Gastroesophageal sphincter (tissue), 4 donors: ENCODE data around the gene TMEM266. TPM values are rescaled to one million over a fixed set of nuclear protein-coding genes. Genes with fewer than 3 reads are reported as not detected.

Experiments used
- ATAC-seq: fragments of 150-250 bp; one replicate; pipeline ENCODE4 v1.9.1; 2016; ENCODE audit warnings: mild to moderate bottlenecking, moderate library complexity
- H3K27ac ChIP-seq, 4 donors: fragments of 200-600 bp; sonication (generic) in 3 of 4; 1 replicate in 3 of 4; 2 replicates in 1 of 4; pipeline ENCODE4 v1.5.1; 2016 to 2019
- H3K27me3 ChIP-seq: fragments of 200-600 bp; sonication (generic); one replicate; pipeline ENCODE4 v1.5.1; 2019
- H3K36me3 ChIP-seq, 2 donors: fragments of 200-600 bp; sonication (generic); one replicate each; pipeline ENCODE4 v1.5.1; 2019; ENCODE audit warnings: control low read depth in 1 of 2
- H3K4me1 ChIP-seq, 3 donors: fragments of 200-600 bp; sonication (generic); 1 replicate in 2 of 3; 2 replicates in 1 of 3; pipeline ENCODE4 v1.5.1; 2016 to 2019; ENCODE audit warnings: control low read depth in 2 of 3
- H3K4me3 ChIP-seq, 2 donors: fragments of 200-600 bp; sonication (generic); one replicate each; pipeline ENCODE4 v1.5.1; 2019; ENCODE audit warnings: mild to moderate bottlenecking in 1 of 2, moderate library complexity in 1 of 2
- H3K9me3 ChIP-seq, 3 donors: fragments of 200-600 bp; sonication (generic); one replicate each; pipeline ENCODE4 v1.5.1; 2017 to 2019; ENCODE audit warnings: control low read depth in 2 of 3
- CTCF ChIP-seq, 4 experiments: fragments of 200-600 bp in 2 of 4; fragments of 450-650 bp in 2 of 4; sonication (generic) in 1 of 4; IDR thresholded peaks; one replicate each; pipeline ENCODE4 v1.5.1; 2017 to 2019; ENCODE audit warnings: antibody characterized with exemption in 4 of 4, mild to moderate bottlenecking in 2 of 4, moderate library complexity in 2 of 4
- EP300 ChIP-seq: sonication (generic); formaldehyde crosslinking; IDR thresholded peaks from one replicate; pipeline ENCODE4 v1.6.1; 2017; ENCODE audit warnings: antibody characterized with exemption, mild to moderate bottlenecking
- POLR2A ChIP-seq, 2 donors: fragments of 450-650 bp; IDR thresholded peaks; one replicate each; pipeline ENCODE4 v1.6.1; 2017; ENCODE audit warnings: antibody characterized with exemption in 2 of 2, mild to moderate bottlenecking in 2 of 2, moderate library complexity in 1 of 2
- POLR2AphosphoS5 ChIP-seq: sonication (generic); formaldehyde crosslinking; IDR thresholded peaks from one replicate; pipeline ENCODE4 v1.6.1; 2017; ENCODE audit warnings: antibody characterized with exemption
- WGBS, 2 donors: methylation state at CpG; one replicate each; pipeline ENCODE4 v1.1.5; 2018; ENCODE audit warnings: low coverage in 1 of 2; 5-methylcytosine and 5-hydroxymethylcytosine counted together
- total RNA-seq, 4 donors: library from RNA; depleted of rRNA; stranded (reverse); fragments of >200 nt; gene quantifications; one replicate each; pipeline ENCODE4 v1.1.0, GENCODE V29; 2016

TMEM266 gene
- total RNA-seq, 4 donors from 2014 or later: 0.77 TPM; not detected in 3

GRCh38 chr15:76075046-76075445 lies 15.3 kb downstream of the TMEM266 start:
- no peaks in the 10 kb centered on the region for H3K4me1 ChIP-seq
- ATAC-seq: no peak
- no peaks in the 10 kb centered on the region for H3K36me3 ChIP-seq
- H3K27me3 ChIP-seq: no peaks in the 10 kb centered on the region
- H3K9me3 ChIP-seq: no peaks in the 10 kb centered on the region
- no peak overlapping the region for H3K27ac ChIP-seq
- TF ChIP-seq POLR2AphosphoS5: no peak
- no peak for TF ChIP-seq CTCF (IDR thresholded peaks at IDR 0.05)
- TF ChIP-seq EP300: no peak
- no peak for TF ChIP-seq POLR2A (IDR thresholded peaks at IDR 0.05)
- no peak overlapping the region for H3K4me3 ChIP-seq

GRCh38 chr15:76078285-76078877 lies 18.6 kb downstream of the TMEM266 start:
- no peak for TF ChIP-seq CTCF (IDR thresholded peaks at IDR 0.05)

GRCh38 chr15:76084256-76084655 lies 24.5 kb downstream of the TMEM266 start:
- H3K27me3 ChIP-seq: no peaks in the 10 kb centered on the region
- no peak for ATAC-seq
- TF ChIP-seq EP300 (no peak), CTCF (IDR thresholded peaks at IDR 0.05) (no peak)
- WGBS, 2 donors: 54 to 77% methylated on average over 2 of the region's 2 CpGs
- H3K4me1 ChIP-seq: no peaks in the 10 kb centered on the region
- no peaks in the 10 kb centered on the region for H3K9me3 ChIP-seq
- no peak overlapping the region for H3K4me3 ChIP-seq
- H3K27ac ChIP-seq: no peak overlapping the region
- H3K36me3 ChIP-seq: no peaks in the 10 kb centered on the region

More at GRCh38 chr15:76078285-76078877, 18.6 kb downstream of the TMEM266 start:
- Histone ChIP-seq H3K27me3 (no peaks in the 10 kb centered on the region), H3K9me3 (no peaks in the 10 kb centered on the region), H3K27ac (no peak overlapping the region), H3K4me3 (no peak overlapping the region), H3K36me3 (no peaks in the 10 kb centered on the region), H3K4me1 (no peaks in the 10 kb centered on the region)
- ATAC-seq: no peak
- WGBS, 2 donors: 54 to 75% methylated on average over 3 to 5 of the region's 5 CpGs

GRCh38 chr15:76098685-76099084 lies 38.9 kb downstream of the TMEM266 start:
- peaks cover 0 to 4% (median 0%) of the 10 kb centered on the region in 3 donors for H3K9me3 ChIP-seq
- TF ChIP-seq POLR2AphosphoS5: no peak
- TF ChIP-seq POLR2A (IDR thresholded peaks at IDR 0.05): no peak
- no peak for TF ChIP-seq EP300
- TF ChIP-seq CTCF (IDR thresholded peaks at IDR 0.05): no peak
- peaks cover 55% of the 10 kb centered on the region for H3K27me3 ChIP-seq
- H3K4me1 ChIP-seq: no peaks in the 10 kb centered on the region
- no peak overlapping the region for H3K4me3 ChIP-seq
- H3K36me3 ChIP-seq: no peaks in the 10 kb centered on the region
- WGBS, 2 donors: no CpG with 5 or more reads among the region's 3 CpGs
- H3K27ac ChIP-seq: no peak overlapping the region
- no peak for ATAC-seq

GRCh38 chr15:76099388-76099787 lies 39.6 kb downstream of the TMEM266 start:
- peaks cover 55% of the 10 kb centered on the region for H3K27me3 ChIP-seq
- no peak overlapping the region for H3K4me3 ChIP-seq
- H3K4me1 ChIP-seq: no peaks in the 10 kb centered on the region
- 61 to 81% methylated on average over 2 to 8 of the region's 8 CpGs for WGBS, 2 donors
- no peak overlapping the region for H3K27ac ChIP-seq
- H3K9me3 ChIP-seq: no peaks in the 10 kb centered on the region
- TF ChIP-seq POLR2A (IDR thresholded peaks at IDR 0.05) (no peak), POLR2AphosphoS5 (no peak), EP300 (no peak), CTCF (IDR thresholded peaks at IDR 0.05) (no peak)
- no peaks in the 10 kb centered on the region for H3K36me3 ChIP-seq
- no peak for ATAC-seq
